HepG2 (cell line): ENCODE data around the gene EPN2. TPM values are rescaled to one million over a fixed set of nuclear protein-coding genes. Genes with fewer than 3 reads are reported as not detected.

ENCODE experiments used
- ATAC-seq: fragments of 200-7000 bp; cut with Tn5 transposase; 3 replicates; pipeline ENCODE4 v1.9.1; 2020; ENCODE audit warnings: mild to moderate bottlenecking, moderate library complexity
- BruUV-seq: library from RNA; stranded (reverse); fragments of 400-500 nt; replicated peaks from 2 replicates; lab custom pipeline; 2021; lab: Mats Ljungman, UMichigan
- CTCF ChIA-PET: fragments of 300-600 bp; formaldehyde crosslinking; extraction: SDS; loops from one replicate; lab custom pipeline; 2021; ENCODE audit warnings: low total read pairs, inconsistent platforms, low intra/inter-chr PET ratio; lab: Yijun Ruan, JAX
- POLR2A ChIA-PET: fragments of 350-600 bp; sonication (Branson Sonifier 250); formaldehyde crosslinking; loops from one replicate; lab custom pipeline; 2020; ENCODE audit warnings: antibody characterized with exemption, inconsistent platforms; lab: Yijun Ruan, JAX
- DNase-seq: peaks from one replicate; pipeline ENCODE4 v3.0.0-alpha.2; 2015; ENCODE audit warnings: low spot score
- FAIRE-seq: peaks from 3 replicates; lab custom pipeline; 2011; peaks lifted over from hg19 to GRCh38; lab: Jason Lieb, UNC
- H2AFZ ChIP-seq: one replicate; pipeline ENCODE4 v1.6.1; 2011; ENCODE audit warnings: low read length, inconsistent platforms
- H3K27ac ChIP-seq: fragments of 300-600 bp; 3 replicates; pipeline ENCODE4 v1.8.0; 2011; ENCODE audit warnings: mixed run types, mild to moderate bottlenecking, mixed read lengths, low read length, inconsistent platforms; ENCODE audit not compliant: insufficient read depth; ENCODE audit errors: extremely low read length
- H3K27me3 ChIP-seq, 2 experiments: fragments of 200-600 bp in 1 of 2; 2 replicates in 1 of 2; 3 replicates in 1 of 2; pipeline versions ENCODE4 v1.6.0 to v1.8.0; 2011; ENCODE audit warnings: low read length in 2 of 2, mild to moderate bottlenecking in 2 of 2, moderate library complexity in 2 of 2, inconsistent platforms in 1 of 2; ENCODE audit not compliant: insufficient read depth in 2 of 2, control insufficient read depth in 1 of 2
- H3K36me3 ChIP-seq, 2 experiments: fragments of 200-600 bp in 1 of 2; replicated peaks in 1 of 2; 2 replicates in 1 of 2; 3 replicates in 1 of 2; pipeline versions ENCODE4 v1.5.1 to v1.8.0; 2011; ENCODE audit warnings: low read length in 2 of 2, inconsistent platforms in 1 of 2; ENCODE audit not compliant: insufficient read depth in 2 of 2, control insufficient read depth in 1 of 2
- H3K4me1 ChIP-seq: 2 replicates; pipeline ENCODE4 v1.5.1; 2012; ENCODE audit warnings: low read length, inconsistent platforms; ENCODE audit not compliant: insufficient read depth
- H3K4me2 ChIP-seq: 2 replicates; pipeline ENCODE4 v1.6.0; 2011; ENCODE audit warnings: low read depth, low read length, inconsistent platforms
- H3K4me3 ChIP-seq, 3 experiments: fragments of 200-600 bp in 1 of 3; sonication (generic), shearing (Covaris generic) in 1 of 3; replicated peaks in 1 of 3; 2 replicates each; pipeline ENCODE4 v1.5.1; 2011 to 2016; ENCODE audit warnings: low read length in 3 of 3, inconsistent platforms in 2 of 3, low read depth in 2 of 3, mild to moderate bottlenecking in 2 of 3, control low read depth in 1 of 3, mixed read lengths in 1 of 3; ENCODE audit not compliant: insufficient read depth in 1 of 3
- H3K79me2 ChIP-seq: one replicate; pipeline ENCODE4 v1.6.1; 2011; ENCODE audit warnings: low read length, inconsistent platforms; ENCODE audit not compliant: insufficient read depth
- H3K9ac ChIP-seq: 2 replicates; pipeline ENCODE4 v1.6.0; 2011; ENCODE audit warnings: mild to moderate bottlenecking, low read depth, low read length, inconsistent platforms; ENCODE audit not compliant: insufficient read depth
- H3K9me3 ChIP-seq: 2 replicates; pipeline ENCODE4 v1.5.1; 2012; ENCODE audit warnings: mild to moderate bottlenecking, low read length
- H4K20me1 ChIP-seq: 2 replicates; pipeline ENCODE4 v1.6.0; 2011; ENCODE audit warnings: inconsistent platforms, mild to moderate bottlenecking, low read length, moderate library complexity; ENCODE audit not compliant: insufficient read depth
- HOXA9 ChIP-seq: sonication (generic); formaldehyde crosslinking; IDR thresholded peaks from 2 replicates; pipeline ENCODE4 v1.8.1; 2022; ENCODE audit warnings: missing genetic modification reagents, mild to moderate bottlenecking, moderate library complexity, borderline replicate concordance
- NCOR1 ChIP-seq: fragments of 200-600 bp; sonication (generic); IDR thresholded peaks from 2 replicates; pipeline ENCODE4 v1.7.0; 2017; ENCODE audit warnings: antibody characterized with exemption, low read length, borderline replicate concordance
- TARDBP ChIP-seq: sonication (generic); formaldehyde crosslinking; IDR thresholded peaks from 2 replicates; pipeline ENCODE4 v1.8.0; 2022; ENCODE audit warnings: mild to moderate bottlenecking, missing genetic modification reagents
- ZEB1 ChIP-seq: IDR thresholded peaks from 2 replicates; pipeline ENCODE4 v1.6.1; 2012; ENCODE audit warnings: mild to moderate bottlenecking, low read depth, inconsistent platforms; ENCODE audit not compliant: insufficient replicate concordance
- ZNF510 ChIP-seq: sonication (generic); formaldehyde crosslinking; IDR thresholded peaks from 2 replicates; pipeline ENCODE4 v1.4.0; 2020; ENCODE audit warnings: low read depth, mild to moderate bottlenecking, missing genetic modification reagents
- ZSCAN20 ChIP-seq: sonication (generic); formaldehyde crosslinking; IDR thresholded peaks from 2 replicates; pipeline ENCODE4 v1.4.0; 2020; ENCODE audit warnings: missing genetic modification reagents, mild to moderate bottlenecking, borderline replicate concordance
- ZZZ3 ChIP-seq: sonication (generic); formaldehyde crosslinking; IDR thresholded peaks from 2 replicates; pipeline ENCODE4 v1.4.0; 2020; ENCODE audit warnings: missing genetic modification reagents, mild to moderate bottlenecking, borderline replicate concordance
- WGBS: methylation state at CpG from one replicate; pipeline ENCODE4 v1.1.6; 2017; ENCODE audit warnings: low lambda C conversion rate; 5-methylcytosine and 5-hydroxymethylcytosine counted together
- in situ Hi-C: cut with HindIII; loops from 2 replicates; pipeline ENCODE4 v1.10.0; 2017; ENCODE audit warnings: low pct_unique_long_range_greater_than_20kb; ENCODE audit not compliant: extremely low pct_ligation_motif_present
- intact Hi-C: fragments of 100-400 bp; cut with micrococcal nuclease; formaldehyde crosslinking; loops from one replicate; pipeline ENCODE4 v1.10.0; 2022; ENCODE audit not compliant: unreplicated experiment
- polyA plus RNA-seq, 8 experiments: library from polyadenylated mRNA; depleted of rRNA in 3 of 8; stranded (reverse) in 7 of 8; unstranded in 1 of 8; fragments of >200 nt; fragmentation: Illumina TruSeq in 4 of 8; extraction: Trizol in 4 of 8; gene quantifications; 2 replicates each; pipeline versions ENCODE4 v1.2.1 to v1.2.3, GENCODE V29; 2011 to 2016; ENCODE audit warnings: low read depth in 4 of 8, missing spikeins in 1 of 8, mixed read lengths in 1 of 8; ENCODE audit not compliant: insufficient read depth in 1 of 8
- total RNA-seq, 5 experiments: library from RNA; depleted of rRNA; stranded (reverse); fragments of >200 nt; fragmentation: Illumina TruSeq; extraction: Trizol; gene quantifications; 2 replicates each; pipeline ENCODE4 v1.2.3, GENCODE V29; 2016; ENCODE audit warnings: low read depth in 1 of 5
- TF ChIP-seq, protein P1 (sequence below): sonication (generic); formaldehyde crosslinking; IDR thresholded peaks from 2 replicates; pipeline ENCODE4 v1.4.0; 2020; ENCODE audit warnings: mild to moderate bottlenecking, missing genetic modification reagents

EPN2 gene
- total and polyA plus RNA-seq, 2 of the 13 experiments (the other 11 are each of a cell fraction or from before 2014, with no cell fraction given), result 7.8 to 19.2 TPM

GRCh38 chr17:19270347-19270703 is 33.2 kb downstream of the EPN2 start:
- in situ Hi-C loops (no loop called here), intact Hi-C loops (no loop called here)
- DNase-seq (no peak), ATAC-seq (no peak; the same call in 2 of the 3 replicates), FAIRE-seq (no peak)
- H2AFZ ChIP-seq, result no peak overlapping the region
- no peaks in the 10 kb centered on the region for H3K27me3 ChIP-seq
- ChIA-PET CTCF (no interaction called here), POLR2A (no interaction called here)
- no TSS peak for BruUV-seq
- H3K36me3 ChIP-seq, result no peaks in the 10 kb centered on the region; a peak in 2 of 5 replicates
- TF ChIP-seq ZEB1, result no peak
- no peak for TF ChIP-seq HOXA9 (CRISPR knock-in tag)
- no peak for TF ChIP-seq TARDBP
- TF ChIP-seq, protein P1, sequence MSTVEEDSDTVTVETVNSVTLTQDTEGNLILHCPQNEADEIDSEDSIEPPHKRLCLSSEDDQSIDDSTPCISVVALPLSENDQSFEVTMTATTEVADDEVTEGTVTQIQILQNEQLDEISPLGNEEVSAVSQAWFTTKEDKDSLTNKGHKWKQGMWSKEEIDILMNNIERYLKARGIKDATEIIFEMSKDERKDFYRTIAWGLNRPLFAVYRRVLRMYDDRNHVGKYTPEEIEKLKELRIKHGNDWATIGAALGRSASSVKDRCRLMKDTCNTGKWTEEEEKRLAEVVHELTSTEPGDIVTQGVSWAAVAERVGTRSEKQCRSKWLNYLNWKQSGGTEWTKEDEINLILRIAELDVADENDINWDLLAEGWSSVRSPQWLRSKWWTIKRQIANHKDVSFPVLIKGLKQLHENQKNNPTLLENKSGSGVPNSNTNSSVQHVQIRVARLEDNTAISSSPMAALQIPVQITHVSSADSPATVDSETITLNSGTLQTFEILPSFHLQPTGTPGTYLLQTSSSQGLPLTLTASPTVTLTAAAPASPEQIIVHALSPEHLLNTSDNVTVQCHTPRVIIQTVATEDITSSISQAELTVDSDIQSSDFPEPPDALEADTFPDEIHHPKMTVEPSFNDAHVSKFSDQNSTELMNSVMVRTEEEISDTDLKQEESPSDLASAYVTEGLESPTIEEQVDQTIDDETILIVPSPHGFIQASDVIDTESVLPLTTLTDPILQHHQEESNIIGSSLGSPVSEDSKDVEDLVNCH (CRISPR knock-in tag), result no peak
- no peak for TF ChIP-seq ZSCAN20
- TF ChIP-seq ZZZ3, result no peak
- TF ChIP-seq ZNF510 (CRISPR knock-in tag), result no peak
- TF ChIP-seq NCOR1, result no peak
- no peak overlapping the region for H3K4me2 ChIP-seq
- H3K4me3 ChIP-seq, result no peak overlapping the region
- peaks cover 46% of the 10 kb centered on the region for H3K4me1 ChIP-seq
- H4K20me1 ChIP-seq, result peaks cover 9% of the 10 kb centered on the region
- H3K9me3 ChIP-seq, result no peaks in the 10 kb centered on the region
- H3K79me2 ChIP-seq, result no peaks in the 10 kb centered on the region
- no peak overlapping the region for H3K9ac ChIP-seq
- 54% methylated on average over 3 of the region's 3 CpGs for WGBS
- no peak overlapping the region for H3K27ac ChIP-seq
